Measurements from ENCODE around the gene RIOX2. TPM values are rescaled to one million over a fixed set of nuclear protein-coding genes. Genes with fewer than 3 reads are reported as not detected.

RIOX2 gene
- total and polyA plus RNA-seq, 2 of the 8 experiments (the other 6 are each of a cell fraction or from before 2014, with no cell fraction given), result 3.8 to 16.4 TPM

DNA sequence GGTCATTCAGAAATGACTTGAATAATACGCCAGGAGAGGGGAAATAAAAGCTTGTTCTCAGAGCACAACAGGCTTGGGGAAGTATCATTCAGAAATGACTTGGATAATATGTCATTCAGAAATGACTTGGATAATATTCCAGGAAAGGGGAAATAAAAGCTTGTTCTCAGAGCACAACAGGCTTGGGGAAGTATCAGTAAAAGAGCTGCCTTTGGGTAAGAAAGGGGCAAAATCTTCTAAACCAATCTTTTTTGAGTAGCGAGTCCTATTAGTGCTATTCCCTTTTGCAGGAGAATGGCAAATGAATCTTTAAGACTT lies 42.0 kb upstream of the RIOX2 start:
- no peak overlapping the region for H4K91ac ChIP-seq (replicated peaks; ENCODE audit: insufficient read length, low read length)
- H3K36me3 ChIP-seq (ENCODE audit: control insufficient read depth in 2 of 4, insufficient read depth in 4 of 4, low read length in 3 of 4), result no peaks in the 10 kb centered on the region
- no peak overlapping the region for H2BK5ac ChIP-seq (ENCODE audit: low read depth, low read length)
- TF ChIP-seq TAF7 (optimal IDR thresholded peaks at IDR 0.05; ENCODE audit: borderline replicate concordance, low read depth, low read length), result no peak
- no peak for TF ChIP-seq SP4 (IDR thresholded peaks at IDR 0.05; ENCODE audit: low read length)
- TF ChIP-seq NRF1 (IDR thresholded peaks at IDR 0.05; ENCODE audit: low read depth, low read length), result no peak
- TF ChIP-seq EP300 (IDR thresholded peaks at IDR 0.05; ENCODE audit: borderline replicate concordance in 1 of 2, low read depth in 2 of 2, low read length in 2 of 2), result no peak
- no peak overlapping the region for H3K4me2 ChIP-seq (ENCODE audit: insufficient read depth in 1 of 2, low read depth in 2 of 2, low read length in 2 of 2)
- H2BK15ac ChIP-seq (ENCODE audit: low read length), result no peak overlapping the region
- H3K9ac ChIP-seq (replicated peaks in 1 of 4; ENCODE audit: extremely low read depth in 1 of 4, low read depth in 3 of 4, low read length in 3 of 4), result no peak overlapping the region
- H3K23ac ChIP-seq (ENCODE audit: insufficient read length), result no peak overlapping the region
- no peaks in the 10 kb centered on the region for H3K79me2 ChIP-seq (ENCODE audit: control insufficient read depth in 1 of 2, insufficient read depth in 2 of 2, low read length in 2 of 2)
- FAIRE-seq (no peak), DNase-seq (ENCODE audit: low read depth in 1 of 2, low spot score in 2 of 2) (no peak)
- no peak overlapping the region for H3K4me3 ChIP-seq (ENCODE audit: extremely low read depth in 1 of 4, insufficient read depth in 2 of 4, low read depth in 3 of 4, low read length in 4 of 4)
- no peaks in the 10 kb centered on the region for H3K23me2 ChIP-seq (ENCODE audit: low read depth, low read length)
- no peak overlapping the region for H2BK12ac ChIP-seq (ENCODE audit: low read depth, low read length)
- no peak overlapping the region for H3K4ac ChIP-seq (replicated peaks; ENCODE audit: insufficient read length, low read depth, low read length)
- ChIA-PET CTCF (ENCODE audit: partially characterized antibody) (interaction anchor here (1.1 to 8.6 kb wide), 5 partner anchors 9 to 315 kb away, joined by 3 to 85 read pairs (median 4); no protein-coding TSS in a partner anchor), POLR2A (ENCODE audit: partially characterized antibody) (no interaction called here)
- H3K27ac ChIP-seq (ENCODE audit: low read depth, low read length), result no peak overlapping the region
- H3K4me1 ChIP-seq (replicated peaks in 1 of 4; ENCODE audit: control insufficient read depth in 3 of 4, insufficient read depth in 4 of 4, low read length in 3 of 4), result no peaks in the 10 kb centered on the region
- no peak overlapping the region for H3K18ac ChIP-seq (ENCODE audit: extremely low read depth, low read length)
- H2BK20ac ChIP-seq (ENCODE audit: low read length), result no peak overlapping the region
- H2BK120ac ChIP-seq (replicated peaks; ENCODE audit: low read depth, low read length), result no peak overlapping the region
- H4K5ac ChIP-seq (ENCODE audit: insufficient read length, low read depth, low read length), result no peak overlapping the region
- no peaks in the 10 kb centered on the region for H4K20me1 ChIP-seq (replicated peaks in 1 of 2; ENCODE audit: control insufficient read depth in 1 of 2, insufficient read depth in 2 of 2, low read length in 2 of 2)
- H3K27me3 ChIP-seq (replicated peaks in 1 of 4; ENCODE audit: control insufficient read depth in 3 of 4, extremely low read depth in 1 of 4, insufficient read depth in 3 of 4, low read length in 3 of 4), result no peaks in the 10 kb centered on the region
- 91% methylated on average over 2 of the region's 2 CpGs; no CpG with 5 or more reads in 1 of the 2 experiments for WGBS, 2 experiments (ENCODE audit: extremely low coverage in 1 of 2, insufficient coverage in 1 of 2, insufficient read length in 1 of 2, insufficient replicate concordance in 2 of 2, low coverage in 1 of 2, low lambda C conversion rate in 2 of 2, missing lambda C conversion rate in 1 of 2)
- H2AFZ ChIP-seq (ENCODE audit: low read length), result no peak overlapping the region; the same call in 1 of the 2 replicates
- H3K56ac ChIP-seq (replicated peaks; ENCODE audit: insufficient read length, low read depth, low read length), result no peak overlapping the region
- no peaks in the 10 kb centered on the region for H3K79me1 ChIP-seq (ENCODE audit: low read depth, low read length)
- H3K14ac ChIP-seq (ENCODE audit: insufficient read length), result no peak overlapping the region
- H2AK5ac ChIP-seq (ENCODE audit: low read depth, low read length), result no peak overlapping the region
- H4K8ac ChIP-seq (ENCODE audit: extremely low read depth, insufficient read depth, low read length), result no peak overlapping the region
- no peaks in the 10 kb centered on the region for H3K9me3 ChIP-seq (ENCODE audit: insufficient read depth in 2 of 2, low read depth in 1 of 2, low read length in 1 of 2)
